Stimulated activated CD4-positive, alpha-beta T cell treated with anti-CD3 and anti-CD28 coated beads, Interleukin-4, amount 100 ng/mL, for 48 hours (primary cell): ENCODE results near the gene TNFSF11.

Source experiments
- DNase-seq, 2 donors: peaks; one replicate each; pipeline ENCODE4 v3.0.0-alpha.2; 2020; ENCODE audit warnings: low read depth in 2 of 2

Gene TNFSF11

DNA sequence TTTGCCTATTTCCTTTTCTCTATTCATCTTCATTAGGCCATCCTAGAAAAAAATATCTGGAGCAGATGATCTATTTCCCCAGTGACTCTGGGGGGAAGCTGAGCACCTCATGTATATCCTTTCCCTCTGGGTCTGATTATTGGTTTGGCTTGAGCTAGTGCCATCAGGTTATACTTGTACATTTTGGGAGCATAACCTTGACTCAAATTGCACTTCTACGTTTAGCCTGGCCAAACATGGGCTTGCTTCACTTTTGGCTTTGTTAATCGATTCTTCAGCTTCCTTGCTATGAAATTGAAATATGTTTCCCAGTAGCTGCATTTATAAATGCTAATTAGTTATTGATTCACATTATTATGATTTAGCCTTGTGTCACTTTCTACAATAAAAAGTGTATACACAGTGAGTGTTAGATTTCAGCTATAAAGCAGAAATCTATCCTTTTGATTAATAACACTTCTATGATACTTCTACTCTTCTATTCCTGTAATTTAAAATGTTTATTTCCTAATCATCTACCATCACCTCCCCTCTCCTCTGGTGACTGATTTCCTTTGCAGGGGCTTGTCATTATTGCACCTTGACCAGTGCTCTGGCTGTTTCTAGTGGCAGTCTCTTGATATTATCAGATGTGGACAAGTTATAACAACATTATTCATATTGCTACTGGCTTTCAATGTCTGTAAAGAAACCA lies 37.3 kb downstream of the TNFSF11 start:
- DNase-seq, result no peak

DNA sequence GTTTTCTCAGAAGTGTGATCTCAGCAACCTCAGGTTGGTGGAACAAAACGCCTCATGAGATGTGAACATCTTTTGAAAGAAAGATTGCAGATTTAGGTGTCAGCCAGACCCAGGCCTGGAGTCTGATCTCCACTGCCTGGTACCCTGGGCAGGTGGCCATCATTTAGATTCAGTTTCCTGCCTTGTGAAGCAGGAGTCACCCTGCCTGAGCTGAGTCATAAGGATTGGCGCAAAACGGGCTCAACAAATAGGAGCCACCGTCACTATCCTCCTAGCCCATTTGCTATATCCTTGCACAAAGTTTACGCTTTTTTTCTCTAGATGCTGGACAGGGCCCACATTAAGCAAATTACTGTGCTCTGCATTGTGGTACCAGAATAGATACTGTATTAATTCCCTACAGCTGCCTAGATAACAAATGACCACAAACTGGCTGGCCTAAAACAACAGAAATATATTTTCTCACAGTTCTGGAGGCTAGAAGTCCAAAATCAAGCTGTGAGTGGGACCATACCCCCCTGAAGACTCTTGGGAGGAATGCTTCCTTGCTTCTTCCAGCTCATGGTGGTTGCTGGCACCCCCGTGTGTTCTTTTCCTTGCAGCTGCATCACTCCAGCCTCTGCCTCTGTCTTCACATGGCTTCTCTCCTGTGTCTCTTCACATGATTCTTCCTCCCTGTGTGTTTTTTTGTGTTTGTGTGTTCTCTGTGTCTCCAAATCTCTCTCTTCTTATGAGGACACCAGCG lies 38.2 kb downstream of the TNFSF11 start:
- DNase-seq, result no peak

DNA sequence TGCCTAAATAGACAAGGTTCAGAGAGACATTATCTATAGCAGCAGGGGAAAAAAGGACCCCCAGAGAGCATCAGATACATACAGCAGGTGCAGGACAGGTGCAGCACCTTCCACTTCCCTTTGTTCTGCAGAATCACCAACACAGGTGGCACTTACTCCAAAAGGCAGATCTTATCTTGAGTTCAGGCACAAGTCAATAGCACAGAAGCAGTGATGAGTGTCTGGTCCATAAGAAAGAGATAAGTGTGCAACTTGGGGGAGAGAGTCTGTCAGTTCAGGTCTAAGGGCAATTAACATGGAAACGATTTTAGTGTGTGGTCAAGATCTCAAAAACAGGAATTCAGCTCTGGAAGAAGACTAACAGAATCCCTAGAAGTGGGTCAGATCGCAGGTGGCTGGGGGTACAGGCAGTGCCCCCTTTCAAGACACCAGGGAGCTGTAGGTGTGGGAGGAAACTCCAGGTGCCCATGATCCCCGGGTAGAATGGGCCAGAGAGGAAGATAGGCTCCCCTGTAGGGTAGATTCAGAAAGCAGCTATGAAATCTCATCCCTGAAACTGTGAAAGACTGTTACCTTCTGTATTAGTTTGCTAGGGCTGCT lies 40.6 kb downstream of the TNFSF11 start:
- DNase-seq, result no peak

DNA sequence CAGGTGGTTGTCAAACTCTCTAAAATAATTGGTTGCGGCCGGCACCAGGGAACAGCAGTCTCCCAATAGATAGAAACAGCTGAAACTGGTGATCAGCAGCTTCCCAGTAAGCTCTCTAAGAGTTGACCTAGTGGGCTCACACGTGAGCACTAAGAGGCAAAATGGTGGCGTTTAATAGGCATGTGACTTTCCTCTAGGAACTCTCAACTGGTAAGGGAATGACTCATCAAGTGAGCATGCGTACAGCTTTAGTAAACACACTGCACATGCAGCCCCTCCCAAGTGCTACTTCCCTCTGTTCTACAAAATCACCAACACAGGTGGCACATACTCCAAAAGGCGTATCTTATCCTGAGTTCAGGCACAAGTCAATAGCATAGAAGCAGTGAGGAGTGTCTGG lies 41.7 kb downstream of the TNFSF11 start:
- DNase-seq, result no peak

DNA sequence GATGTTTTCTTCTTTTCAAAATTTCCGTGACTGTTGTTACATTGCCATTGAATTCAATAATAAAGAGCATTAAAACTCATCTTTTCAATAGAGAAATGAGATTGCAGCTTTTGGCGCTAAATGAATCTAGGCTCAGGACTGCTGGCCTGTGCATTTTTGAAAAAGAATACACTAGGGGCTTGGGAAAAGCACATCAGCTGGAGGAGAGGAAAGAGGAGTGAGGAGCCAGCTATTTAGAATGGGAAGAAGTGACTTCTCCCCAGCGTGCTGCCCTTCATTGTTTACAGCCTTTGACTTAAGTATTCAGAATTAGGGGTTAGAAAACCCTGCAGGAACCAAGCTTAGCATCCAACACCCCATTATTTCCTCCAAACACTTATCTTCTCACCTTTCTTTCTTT lies 43.3 kb downstream of the TNFSF11 start:
- DNase-seq, result no peak

DNA sequence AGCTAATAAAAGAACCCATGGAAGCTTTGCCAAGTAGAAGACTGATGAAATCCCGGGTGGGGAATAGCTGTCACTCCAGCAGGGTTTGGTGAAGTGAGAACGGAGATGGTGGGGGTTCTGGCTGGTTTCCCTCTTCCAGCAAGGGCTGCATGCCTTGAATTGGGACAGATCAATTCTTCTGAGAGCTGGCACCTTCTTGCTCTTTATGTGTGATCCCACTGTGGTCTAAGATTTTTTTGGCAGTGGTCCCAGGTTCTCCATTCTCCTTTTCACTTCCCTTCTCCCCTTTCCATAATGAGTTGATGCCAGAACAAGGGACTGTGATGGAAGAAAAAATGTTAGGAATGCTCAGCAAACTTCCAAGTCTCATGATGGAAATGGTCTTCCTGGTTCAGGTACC lies 50.0 kb downstream of the TNFSF11 start:
- no peak for DNase-seq

DNA sequence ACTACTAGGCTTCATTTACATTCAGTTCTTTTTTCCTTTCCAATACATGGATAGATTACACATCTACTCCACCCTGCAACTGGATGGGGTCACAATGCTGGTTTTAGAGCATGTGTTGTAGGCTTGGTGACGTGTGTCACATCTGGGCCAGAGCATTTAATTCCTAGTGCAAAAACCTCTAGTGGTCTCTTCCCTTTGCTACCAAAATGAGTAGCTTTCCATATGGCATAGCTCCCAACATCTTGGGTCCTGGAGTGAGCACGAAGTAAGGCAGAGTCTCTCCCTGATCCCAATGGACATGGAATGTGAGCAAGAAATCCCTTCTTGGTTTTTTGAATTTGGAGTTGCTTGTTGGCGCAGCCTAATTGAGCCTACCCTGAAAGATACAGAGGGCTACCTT lies 51.7 kb downstream of the TNFSF11 start:
- no peak for DNase-seq

DNA sequence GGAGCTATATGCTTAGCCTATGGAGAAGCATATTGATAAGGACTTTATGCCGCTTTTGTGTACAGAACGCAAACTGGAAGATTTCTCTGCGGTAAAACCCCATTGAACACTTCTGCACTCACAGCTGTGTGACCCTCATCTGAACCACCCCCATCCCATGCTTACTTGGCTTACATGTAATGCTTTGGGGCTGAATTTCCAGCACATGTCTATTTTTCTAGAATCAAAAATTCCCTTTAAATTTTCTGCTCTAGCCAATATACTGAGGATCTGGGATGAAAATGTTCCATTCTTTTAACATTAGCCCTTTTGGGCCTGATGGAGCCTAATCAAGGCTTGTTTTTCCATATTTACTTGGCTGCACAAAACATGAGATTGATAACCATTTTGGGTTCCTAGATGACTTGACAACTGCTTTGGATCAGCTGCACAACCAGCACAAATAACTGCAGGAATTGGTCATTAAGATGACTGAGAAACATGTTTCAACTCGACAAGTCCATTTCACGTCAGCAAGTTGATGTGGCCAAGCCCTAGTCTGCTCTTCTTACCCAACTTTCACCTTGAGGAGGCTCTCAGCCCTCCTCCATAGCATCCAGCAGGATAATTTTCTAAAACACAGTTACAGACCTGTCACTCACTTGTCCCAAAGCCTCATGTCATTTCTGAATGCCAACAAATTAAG lies 52.4 kb downstream of the TNFSF11 start:
- no peak for DNase-seq

DNA sequence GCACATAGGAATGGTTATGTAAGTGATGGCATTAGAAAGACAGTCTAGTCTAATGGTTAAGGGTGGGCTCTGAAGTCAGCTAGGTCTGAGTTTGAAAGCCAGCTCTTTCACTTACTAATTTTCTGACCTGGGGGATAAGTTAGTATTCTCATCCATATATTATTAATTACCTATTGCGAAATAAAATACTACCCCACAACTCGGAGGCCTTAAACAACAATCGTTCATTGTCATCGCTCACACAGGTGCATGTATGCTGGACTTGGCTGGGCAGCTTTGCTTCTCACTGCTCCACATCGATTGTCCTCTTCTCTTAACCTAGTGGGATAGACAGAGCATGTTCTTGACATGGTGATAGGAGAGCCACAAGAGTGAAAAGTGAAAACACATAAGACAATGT lies 54.7 kb downstream of the TNFSF11 start:
- DNase-seq, result no peak

DNA sequence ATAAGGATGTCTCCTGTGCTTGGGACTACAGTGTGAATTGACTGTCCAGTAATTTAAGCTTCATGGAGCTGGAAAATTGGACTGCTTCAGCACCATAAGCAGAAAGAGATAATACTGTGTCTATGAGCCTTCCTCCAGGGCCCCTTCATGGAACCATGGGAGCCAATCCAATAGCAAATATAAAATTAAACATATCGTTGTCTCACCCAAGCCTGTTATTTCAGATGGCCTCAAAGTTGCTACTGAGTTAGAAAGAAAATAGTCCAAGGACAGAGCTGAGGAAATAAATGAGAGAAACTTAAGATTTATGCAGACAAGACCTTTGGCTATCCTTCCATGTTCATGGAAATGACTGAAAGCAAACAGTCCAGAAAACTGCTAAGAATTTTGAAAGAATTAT lies 57.2 kb downstream of the TNFSF11 start:
- DNase-seq, result no peak

DNA sequence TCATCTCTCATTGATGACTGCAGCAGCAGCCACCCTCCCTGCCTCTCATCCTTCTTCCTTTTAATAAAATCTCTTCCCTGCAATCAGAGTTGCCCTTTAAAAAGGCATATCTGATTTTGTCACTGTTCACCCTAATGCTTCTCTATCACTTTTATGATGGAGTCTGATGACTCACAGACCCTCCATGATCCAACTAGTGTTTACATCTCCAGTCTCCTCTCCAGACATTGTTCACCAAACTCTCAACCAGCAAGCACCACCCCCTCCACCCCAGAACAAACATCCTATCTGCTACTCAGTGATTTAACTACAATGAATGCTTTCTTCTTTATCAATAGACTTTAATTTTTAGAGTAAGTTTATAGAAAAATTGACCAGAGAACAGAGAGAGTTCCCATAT lies 59.5 kb downstream of the TNFSF11 start:
- DNase-seq, result no peak

DNA sequence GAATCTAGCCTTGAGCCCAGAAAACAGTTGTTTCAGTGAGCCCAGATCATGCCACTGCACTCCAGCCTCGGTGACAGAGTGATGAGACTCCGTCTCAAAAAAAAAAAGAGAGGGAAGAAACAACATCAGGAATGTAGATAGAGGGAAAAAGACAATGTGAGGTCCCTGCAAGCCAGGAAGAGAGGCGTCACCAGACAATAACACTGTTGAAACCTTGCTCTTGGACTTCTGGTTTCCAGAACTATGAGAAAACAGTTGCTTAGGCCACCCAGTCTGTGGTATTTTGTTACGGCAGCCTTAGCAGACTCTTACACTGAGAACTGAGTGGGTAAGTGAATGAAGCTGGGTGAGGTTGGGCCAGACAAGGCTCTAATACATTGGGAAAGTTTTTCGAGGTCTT lies 64.1 kb downstream of the TNFSF11 start:
- DNase-seq, result no peak

DNA sequence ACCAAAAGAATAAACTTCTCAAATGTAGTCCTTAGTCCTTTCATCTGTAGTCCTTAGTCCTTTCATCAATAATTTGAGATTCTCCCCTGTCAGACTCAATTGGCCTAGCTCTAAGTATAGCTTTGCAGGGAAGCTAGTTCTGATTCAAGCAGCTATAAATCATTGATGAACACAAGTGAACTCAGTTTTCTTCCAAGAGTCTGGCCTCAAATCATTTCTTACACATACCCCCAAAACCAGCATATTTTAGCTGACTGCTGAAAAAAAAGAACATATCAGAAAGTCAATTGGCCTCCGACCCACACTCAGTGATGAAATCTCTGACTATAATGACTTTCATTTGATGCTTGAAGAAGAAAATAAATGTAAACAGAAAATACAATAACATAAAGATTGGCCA lies 64.9 kb downstream of the TNFSF11 start:
- no peak for DNase-seq

DNA sequence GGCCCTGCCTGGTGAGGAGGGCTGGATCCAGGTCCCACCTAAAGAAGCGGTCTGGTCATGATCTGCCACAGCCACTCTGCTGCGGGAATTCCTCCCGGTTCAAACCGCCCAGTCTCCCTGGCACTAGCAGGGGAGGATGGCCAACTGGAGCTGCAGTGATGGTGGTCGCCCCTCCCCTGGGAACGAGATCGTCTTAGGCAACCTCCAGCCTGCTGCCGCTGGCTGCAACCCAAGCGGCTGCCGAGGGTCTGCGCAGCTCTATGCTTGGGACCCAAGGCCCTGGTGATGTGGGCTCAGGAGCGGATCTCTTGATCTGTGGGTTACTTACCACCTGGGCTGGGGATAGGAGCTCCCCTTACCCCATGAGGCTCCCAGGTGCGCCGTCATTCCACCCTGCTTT lies 69.1 kb downstream of the TNFSF11 start:
- DNase-seq, result no peak

DNA sequence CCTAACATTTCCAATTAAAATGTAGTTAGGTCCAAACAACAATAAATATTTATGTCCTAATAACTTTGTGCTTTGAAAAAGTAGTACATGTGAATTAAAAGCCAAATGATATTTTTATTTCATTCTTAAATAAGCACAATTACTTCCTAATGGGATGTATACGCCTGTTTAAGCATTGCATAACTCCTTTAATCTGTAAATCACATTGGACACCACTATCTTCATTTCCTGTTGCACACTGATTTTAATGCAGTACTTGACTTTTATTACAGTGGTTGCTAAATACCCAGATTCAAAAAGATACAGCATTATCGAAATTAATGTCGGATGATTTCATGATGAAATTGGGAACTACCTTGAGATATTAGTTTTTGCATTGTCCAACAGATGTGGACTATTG lies 70.9 kb downstream of the TNFSF11 start:
- no peak for DNase-seq

DNA sequence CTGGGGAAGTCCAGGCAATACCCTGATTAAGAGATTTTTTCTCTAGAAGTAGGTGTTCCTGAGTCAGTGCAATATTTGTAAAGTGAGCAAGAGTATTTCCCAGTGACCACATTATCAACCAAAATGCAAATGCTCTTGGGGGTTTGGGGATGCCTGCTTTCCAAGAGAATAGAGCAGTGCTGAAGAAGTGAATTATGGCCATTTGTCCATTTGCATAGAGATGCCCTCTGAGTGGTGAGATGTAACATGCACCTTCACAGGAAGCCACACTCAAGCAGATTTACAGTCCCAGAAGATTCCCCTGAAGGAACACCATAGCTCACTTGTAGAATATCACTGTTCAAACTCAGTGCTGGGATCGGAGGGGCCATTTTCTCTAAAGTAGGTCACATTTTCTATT lies 71.8 kb downstream of the TNFSF11 start:
- DNase-seq, result no peak

DNA sequence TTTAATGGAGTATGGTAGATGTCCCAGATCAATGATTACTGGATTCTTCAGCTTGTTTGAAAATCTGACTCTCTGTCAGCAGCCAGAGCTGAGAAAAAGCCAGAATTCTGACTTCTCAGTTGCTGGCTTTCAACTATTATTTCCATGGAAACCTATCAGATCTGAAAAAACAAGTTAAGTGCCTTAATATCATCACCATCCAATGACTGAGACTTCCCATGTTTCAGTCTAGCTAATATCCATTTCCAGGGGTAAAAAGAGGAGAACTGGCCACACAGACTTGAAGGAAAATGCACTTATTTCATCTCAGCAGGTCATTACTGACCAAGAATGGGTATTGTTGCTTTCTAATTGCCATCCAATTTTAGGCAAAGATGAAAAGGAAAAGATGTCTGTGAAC lies 75.2 kb downstream of the TNFSF11 start:
- DNase-seq, result no peak

DNA sequence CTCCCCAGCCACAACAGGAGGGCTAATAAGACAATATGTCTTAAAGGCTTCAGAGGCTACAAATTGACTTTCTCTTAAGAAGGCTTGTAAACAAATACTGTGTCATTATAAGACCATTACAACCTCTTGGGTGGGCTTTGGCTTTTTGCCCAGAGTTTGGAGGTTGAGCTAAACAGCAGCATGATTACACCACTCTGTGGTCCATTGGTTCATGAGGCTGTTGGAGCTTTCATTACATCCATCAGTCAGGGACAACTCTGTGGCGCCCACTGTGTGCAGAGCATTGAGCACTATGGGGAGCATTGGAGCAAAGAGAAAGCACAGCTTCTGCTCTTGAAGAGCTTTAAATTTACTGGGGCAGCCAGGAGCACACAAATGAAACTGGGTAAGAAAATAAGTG lies 75.9 kb downstream of the TNFSF11 start:
- DNase-seq, result no peak

DNA sequence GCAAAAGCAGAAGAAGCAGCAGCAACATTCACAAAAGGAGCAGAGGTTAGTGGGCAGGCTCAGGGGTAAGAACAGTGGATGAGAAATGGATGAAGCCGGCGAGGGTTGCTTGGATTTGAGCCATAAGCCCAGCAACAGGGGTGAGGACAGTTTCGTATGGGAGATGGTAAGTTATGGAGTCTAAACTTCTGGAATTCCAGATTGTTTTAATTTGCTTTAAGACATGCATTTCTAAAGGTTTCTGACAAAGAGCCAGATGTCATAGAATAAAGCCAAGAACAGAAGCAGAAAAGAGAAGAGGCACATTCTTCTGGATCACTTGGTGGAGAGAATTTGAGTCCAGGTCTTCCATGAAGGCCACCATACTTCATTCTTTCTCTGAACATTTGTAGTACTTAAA lies 76.6 kb downstream of the TNFSF11 start:
- DNase-seq, result no peak

DNA sequence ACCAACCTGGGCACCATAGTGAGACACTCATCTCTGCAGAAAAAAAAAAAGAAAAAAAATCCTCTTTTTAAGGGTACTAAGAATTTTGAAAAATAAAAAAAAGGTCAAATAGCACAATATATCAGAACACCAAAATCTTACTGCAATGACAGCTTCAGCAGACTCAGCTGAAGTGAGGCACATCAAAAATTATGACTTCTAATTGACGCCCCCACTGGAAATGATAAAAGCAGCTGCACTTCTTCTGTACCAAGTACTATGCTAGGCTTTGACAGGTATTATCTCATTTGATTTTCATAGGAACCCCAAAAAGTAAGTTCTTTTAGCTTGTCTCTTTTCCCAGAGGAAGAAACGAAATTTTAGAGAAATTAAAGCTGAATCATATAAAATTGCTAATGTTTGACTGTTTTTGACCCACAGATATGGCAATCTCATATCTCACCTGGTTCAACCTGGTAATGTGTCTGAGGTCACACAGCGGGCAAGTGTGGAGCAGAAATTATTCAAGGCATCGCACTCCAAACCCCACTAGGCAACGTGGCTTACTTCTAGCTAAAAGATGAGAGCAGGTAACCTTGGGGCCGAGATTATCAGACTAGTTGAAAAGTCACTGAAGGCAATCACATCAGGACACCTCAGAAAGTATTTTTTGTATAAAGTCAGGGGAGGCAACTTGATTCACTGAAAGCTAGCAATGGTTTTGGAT lies 78.1 kb downstream of the TNFSF11 start:
- DNase-seq, result no peak

DNA sequence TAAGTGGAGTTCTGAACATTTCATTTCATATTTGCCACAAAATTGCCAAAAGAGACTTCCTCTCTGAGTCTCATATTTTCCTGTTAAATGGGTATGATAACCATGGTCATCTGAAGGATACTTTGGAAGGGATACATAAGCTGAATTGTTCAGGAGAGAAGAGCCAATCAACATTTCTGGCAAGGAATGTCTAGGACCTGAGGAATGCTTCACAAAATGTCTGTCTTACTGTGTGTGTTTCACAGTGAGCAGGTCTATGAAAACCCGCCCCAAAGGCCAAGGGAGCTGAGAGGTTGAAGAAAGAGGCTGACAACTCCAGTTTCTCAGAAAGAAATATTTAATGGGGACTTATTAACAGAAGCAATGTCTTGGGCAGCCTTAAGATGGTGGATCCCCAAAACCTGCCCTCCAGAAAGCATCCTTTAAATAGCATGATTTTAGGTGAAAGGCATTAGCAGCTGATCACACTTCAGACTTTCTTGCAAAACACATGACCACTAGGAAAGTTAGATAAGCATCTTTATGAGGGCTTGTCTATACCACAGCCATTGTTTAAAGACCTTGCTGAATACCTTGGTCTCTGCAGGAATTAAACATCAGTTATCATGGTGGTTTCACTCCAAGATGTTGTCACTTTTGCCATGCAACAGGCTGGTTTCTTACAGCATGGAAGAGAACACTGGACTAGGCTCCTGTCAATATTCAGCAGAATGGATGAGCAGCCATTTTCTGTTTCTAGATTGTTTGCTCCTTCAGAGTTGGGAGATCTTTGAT lies 78.9 kb downstream of the TNFSF11 start:
- no peak for DNase-seq
